Measurements from ENCODE around the gene PTPRD.

Gene PTPRD

GRCh38 chr9:9893837-9894236, 719.0 kb downstream of the PTPRD start:
- no peak for DNase-seq (ENCODE audit: low spot score)

- no peak for DNase-seq (ENCODE audit: low spot score)
These were observed 720.6 kb downstream of the PTPRD start for GRCh38 chr9:9892217-9892616.

GRCh38 chr9:9881692-9882091, 731.1 kb downstream of the PTPRD start:
- DNase-seq (ENCODE audit: low spot score): no peak

GRCh38 chr9:9874270-9874669, 738.5 kb downstream of the PTPRD start:
- no peak for DNase-seq (ENCODE audit: low spot score)

- DNase-seq (ENCODE audit: low spot score): no peak
These were observed 750.5 kb downstream of the PTPRD start for GRCh38 chr9:9862235-9862810.

- no peak for DNase-seq (ENCODE audit: low spot score)
These were observed 757.4 kb downstream of the PTPRD start for GRCh38 chr9:9855177-9856078.

- DNase-seq (ENCODE audit: low spot score): no peak
These were observed 765.1 kb downstream of the PTPRD start for GRCh38 chr9:9847750-9848149.

- DNase-seq (ENCODE audit: low spot score): no peak
These were observed 766.2 kb downstream of the PTPRD start for GRCh38 chr9:9846557-9846956.

- DNase-seq (ENCODE audit: low spot score): no peak
These were observed 792.4 kb downstream of the PTPRD start for GRCh38 chr9:9820436-9820835.

GRCh38 chr9:9819886-9820285, 792.9 kb downstream of the PTPRD start:
- DNase-seq (ENCODE audit: low spot score): no peak

- DNase-seq (ENCODE audit: low spot score): no peak
These were observed 795.6 kb downstream of the PTPRD start for GRCh38 chr9:9817176-9817575.

- DNase-seq (ENCODE audit: low spot score): no peak
These were observed 808.7 kb downstream of the PTPRD start for GRCh38 chr9:9804109-9804508.

GRCh38 chr9:9799287-9799686, 813.5 kb downstream of the PTPRD start:
- DNase-seq (ENCODE audit: low spot score): no peak

- no peak for DNase-seq (ENCODE audit: low spot score)
These were observed 820.5 kb downstream of the PTPRD start for GRCh38 chr9:9792144-9792857.

GRCh38 chr9:9791611-9792010, 821.2 kb downstream of the PTPRD start:
- no peak for DNase-seq (ENCODE audit: low spot score)

- no peak for DNase-seq (ENCODE audit: low spot score)
These were observed 822.5 kb downstream of the PTPRD start for GRCh38 chr9:9790216-9790872.

- no peak for DNase-seq (ENCODE audit: low spot score)
These were observed 829.1 kb downstream of the PTPRD start for GRCh38 chr9:9783711-9784110.

GRCh38 chr9:9783211-9783610, 829.6 kb downstream of the PTPRD start:
- no peak for DNase-seq (ENCODE audit: low spot score)

GRCh38 chr9:9778293-9778692, 834.5 kb downstream of the PTPRD start:
- no peak for DNase-seq (ENCODE audit: low spot score)

- DNase-seq (ENCODE audit: low spot score): no peak
These were observed 838.3 kb downstream of the PTPRD start for GRCh38 chr9:9774471-9774870.

- DNase-seq (ENCODE audit: low spot score): no peak
These were observed 841.5 kb downstream of the PTPRD start for GRCh38 chr9:9771314-9771713.

- no peak for DNase-seq (ENCODE audit: low spot score)
These were observed 848.0 kb downstream of the PTPRD start for GRCh38 chr9:9764821-9765220.

Data from CD4-positive, alpha-beta T cell treated with Interleukin-6 at 100 ng/mL for 8 hours (primary cell).